Stimulated activated CD8-positive, alpha-beta memory T cell treated with anti-CD3 and anti-CD28 coated beads, Interleukin-4, amount 100 ng/mL, for 24 hours (primary cell): ENCODE results near the gene SCFD2.

Experiments
- DNase-seq: peaks from one replicate; pipeline ENCODE4 v3.0.0-alpha.2; 2020; ENCODE audit warnings: low read depth

SCFD2 gene

GRCh38 chr4:52954560-52955170, 411.2 kb downstream of the SCFD2 start:
- no peak for DNase-seq

- DNase-seq = no peak
Measured at GRCh38 chr4:52952540-52952939, 413.3 kb downstream of the SCFD2 start.

- no peak for DNase-seq
Measured at GRCh38 chr4:52951016-52951415, 414.8 kb downstream of the SCFD2 start.

GRCh38 chr4:52950226-52950625, 415.6 kb downstream of the SCFD2 start:
- DNase-seq = no peak

- no peak for DNase-seq
Measured at GRCh38 chr4:52949336-52949735, 416.5 kb downstream of the SCFD2 start.

GRCh38 chr4:52948057-52948423, 417.8 kb downstream of the SCFD2 start:
- DNase-seq = no peak

- DNase-seq = no peak
Measured at GRCh38 chr4:52947401-52948056, 418.3 kb downstream of the SCFD2 start.

- DNase-seq = no peak
Measured at GRCh38 chr4:52946855-52947254, 419.0 kb downstream of the SCFD2 start.

GRCh38 chr4:52945982-52946381, 419.9 kb downstream of the SCFD2 start:
- no peak for DNase-seq

- no peak for DNase-seq
Measured at GRCh38 chr4:52945326-52945898, 420.4 kb downstream of the SCFD2 start.

GRCh38 chr4:52943677-52944076, 422.2 kb downstream of the SCFD2 start:
- DNase-seq = no peak

GRCh38 chr4:52942936-52943335, 422.9 kb downstream of the SCFD2 start:
- no peak for DNase-seq

- no peak for DNase-seq
Measured at GRCh38 chr4:52941450-52941849, 424.4 kb downstream of the SCFD2 start.

- DNase-seq = no peak
Measured at GRCh38 chr4:52939739-52940138, 426.1 kb downstream of the SCFD2 start.

GRCh38 chr4:52939325-52939724, 426.5 kb downstream of the SCFD2 start:
- no peak for DNase-seq

GRCh38 chr4:52937829-52938228, 428.0 kb downstream of the SCFD2 start:
- DNase-seq = no peak

GRCh38 chr4:52936729-52937128, 429.1 kb downstream of the SCFD2 start:
- no peak for DNase-seq

GRCh38 chr4:52935317-52935716, 430.5 kb downstream of the SCFD2 start:
- no peak for DNase-seq

- no peak for DNase-seq
Measured at GRCh38 chr4:52933738-52934137, 432.1 kb downstream of the SCFD2 start.

GRCh38 chr4:52932591-52933470, 433.0 kb downstream of the SCFD2 start:
- DNase-seq = no peak

GRCh38 chr4:52931243-52931642, 434.6 kb downstream of the SCFD2 start:
- no peak for DNase-seq

- DNase-seq = no peak
Measured at GRCh38 chr4:52926196-52926974, 439.5 kb downstream of the SCFD2 start.
